Measurements from ENCODE around the gene HPSE2. TPM values are rescaled to one million over a fixed set of nuclear protein-coding genes. Genes with fewer than 3 reads are reported as not detected.

Gene HPSE2
- total RNA-seq, 1 donor from 2014 or later, result not detected

DNA sequence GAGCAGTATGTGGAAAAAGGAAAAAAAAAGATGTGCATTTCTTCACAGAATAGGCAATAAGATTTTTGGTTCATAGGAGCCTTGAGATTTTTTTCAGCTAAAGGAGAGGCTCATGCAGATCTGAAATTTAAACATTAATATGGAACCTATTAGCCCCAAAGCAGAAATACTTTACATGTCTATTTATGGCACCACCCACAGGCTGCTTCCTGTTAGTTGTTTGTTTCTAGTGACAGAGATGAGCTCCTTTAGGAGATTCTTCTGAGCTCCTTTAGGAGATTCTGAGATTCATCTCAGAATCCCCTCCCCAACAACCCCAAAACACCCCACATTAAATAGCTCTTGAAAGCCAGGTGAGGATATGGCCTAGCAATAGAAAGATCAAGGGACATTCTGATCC, 761.0 kb downstream of the HPSE2 start:
- TF ChIP-seq CTCF (IDR thresholded peaks at IDR 0.05), result no peak
- intact Hi-C loops (cut with DNase I), result no loop called here
- Histone ChIP-seq H3K4me1 (no peaks in the 10 kb centered on the region), H3K9me3 (no peaks in the 10 kb centered on the region), H3K36me3 (no peaks in the 10 kb centered on the region), H3K4me3 (no peak overlapping the region), H3K27ac (no peak overlapping the region), H3K27me3 (no peaks in the 10 kb centered on the region)
- DNase-seq (ENCODE audit: low spot score in 2 of 2), result no peak

DNA sequence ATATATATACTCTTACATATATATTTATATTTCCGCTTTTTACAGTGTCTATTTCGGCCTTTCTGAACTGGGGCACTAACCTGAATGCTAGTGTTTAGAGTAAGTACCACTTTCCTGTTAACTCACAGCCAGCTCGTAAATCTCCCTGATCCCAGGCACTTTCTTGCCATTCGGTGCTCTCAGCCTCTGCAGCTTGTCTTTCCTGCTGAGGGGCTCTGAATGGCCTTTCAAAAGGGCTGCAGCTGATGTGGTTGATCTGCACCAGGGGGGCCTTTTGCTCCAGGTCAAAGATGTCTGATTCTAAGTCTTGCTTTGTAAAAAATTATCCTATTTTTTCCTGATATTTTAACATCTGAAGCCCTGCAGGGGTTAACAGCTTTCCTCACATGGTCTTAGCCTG, 763.5 kb downstream of the HPSE2 start:
- intact Hi-C loops (cut with DNase I), result no loop called here
- no peak for DNase-seq (ENCODE audit: low spot score in 2 of 2)

DNA sequence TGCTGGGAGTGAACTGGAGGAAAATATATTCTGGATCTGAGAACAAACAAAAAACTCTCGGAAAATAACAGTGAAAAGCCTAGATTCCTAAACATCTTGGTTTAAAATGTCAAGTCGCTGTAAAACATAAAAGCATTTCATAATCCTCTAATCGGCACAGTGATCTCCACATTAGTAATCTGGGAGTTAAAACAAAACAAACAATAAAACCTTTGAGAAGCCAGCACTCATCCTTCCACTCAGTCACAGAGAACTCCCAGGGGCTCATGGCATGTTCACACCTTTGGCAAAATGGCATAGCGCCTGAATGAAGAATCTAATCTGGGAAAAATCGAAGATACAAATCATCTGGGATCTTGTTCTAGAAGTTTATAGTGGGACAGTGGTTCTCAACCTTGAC, 764.8 kb downstream of the HPSE2 start:
- no peaks in the 10 kb centered on the region for H3K27me3 ChIP-seq
- intact Hi-C loops (cut with DNase I), result no loop called here
- TF ChIP-seq CTCF (IDR thresholded peaks at IDR 0.05), result no peak

More for the DNA sequence above, 763.5 kb downstream of the HPSE2 start:
- no peak overlapping the region for H3K27ac ChIP-seq
- no peaks in the 10 kb centered on the region for H3K9me3 ChIP-seq
- no peaks in the 10 kb centered on the region for H3K27me3 ChIP-seq
- no peaks in the 10 kb centered on the region for H3K36me3 ChIP-seq
- H3K4me3 ChIP-seq, result no peak overlapping the region
- no peak for TF ChIP-seq CTCF (IDR thresholded peaks at IDR 0.05)
- peaks cover 0 to 3% of the 10 kb centered on the region in 2 donors for H3K4me1 ChIP-seq

DNA sequence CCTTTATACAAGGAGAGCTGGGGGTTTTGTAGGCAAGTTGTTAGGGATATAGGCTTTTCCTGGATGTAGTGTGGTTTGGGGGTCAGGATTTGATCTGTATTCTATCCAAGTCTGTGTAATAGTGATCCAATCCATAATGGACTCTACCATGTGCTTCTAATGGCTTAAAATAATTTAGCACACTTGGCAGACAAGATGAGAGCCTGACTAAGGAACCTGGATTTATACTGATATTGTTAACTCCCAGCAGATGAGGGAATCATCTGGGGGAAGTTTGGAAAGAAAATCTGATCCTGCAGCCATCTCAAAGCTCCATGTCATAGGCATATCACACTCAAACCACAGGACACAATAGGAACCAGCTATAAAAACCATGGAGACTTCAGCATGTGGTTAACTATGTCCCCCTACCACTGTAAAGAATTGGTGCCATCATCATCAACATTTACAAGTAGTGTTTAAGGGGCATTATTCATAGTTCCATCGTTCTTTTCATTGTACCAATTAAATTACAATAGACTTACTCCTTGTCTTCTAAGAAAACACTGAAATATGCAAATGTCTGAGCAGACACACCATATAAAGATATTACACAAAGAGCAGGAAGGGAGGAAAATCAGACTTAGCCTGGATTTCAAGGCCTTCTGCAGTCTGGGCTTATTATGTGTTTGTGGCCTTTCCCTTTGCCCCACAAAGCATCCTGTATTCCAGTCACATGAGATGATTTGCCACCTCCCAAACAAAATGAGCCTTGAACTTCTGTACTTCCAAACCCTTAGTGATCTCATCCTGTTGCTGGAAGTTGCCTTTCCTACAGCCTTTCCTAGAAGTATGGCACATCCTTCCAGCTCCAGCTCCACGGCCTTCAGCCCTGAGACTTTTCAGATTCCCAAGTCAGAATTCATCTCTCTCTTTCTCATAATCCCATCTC, 766.4 kb downstream of the HPSE2 start:
- H3K4me1 ChIP-seq, result peaks cover 0 to 3% of the 10 kb centered on the region in 2 donors
- no peaks in the 10 kb centered on the region for H3K27me3 ChIP-seq
- intact Hi-C loops (cut with DNase I), result no loop called here
- H3K4me3 ChIP-seq, result no peak overlapping the region
- no peak for DNase-seq (ENCODE audit: low spot score in 2 of 2)
- H3K27ac ChIP-seq, result no peak overlapping the region
- no peaks in the 10 kb centered on the region for H3K36me3 ChIP-seq
- no peak for TF ChIP-seq CTCF (IDR thresholded peaks at IDR 0.05)
- no peaks in the 10 kb centered on the region for H3K9me3 ChIP-seq

More for the DNA sequence above, 764.8 kb downstream of the HPSE2 start:
- DNase-seq (ENCODE audit: low spot score in 2 of 2), result no peak
- Histone ChIP-seq H3K9me3 (no peaks in the 10 kb centered on the region), H3K27ac (no peak overlapping the region), H3K4me3 (no peak overlapping the region), H3K4me1 (peaks cover 0 to 3% of the 10 kb centered on the region in 2 donors), H3K36me3 (no peaks in the 10 kb centered on the region)

DNA sequence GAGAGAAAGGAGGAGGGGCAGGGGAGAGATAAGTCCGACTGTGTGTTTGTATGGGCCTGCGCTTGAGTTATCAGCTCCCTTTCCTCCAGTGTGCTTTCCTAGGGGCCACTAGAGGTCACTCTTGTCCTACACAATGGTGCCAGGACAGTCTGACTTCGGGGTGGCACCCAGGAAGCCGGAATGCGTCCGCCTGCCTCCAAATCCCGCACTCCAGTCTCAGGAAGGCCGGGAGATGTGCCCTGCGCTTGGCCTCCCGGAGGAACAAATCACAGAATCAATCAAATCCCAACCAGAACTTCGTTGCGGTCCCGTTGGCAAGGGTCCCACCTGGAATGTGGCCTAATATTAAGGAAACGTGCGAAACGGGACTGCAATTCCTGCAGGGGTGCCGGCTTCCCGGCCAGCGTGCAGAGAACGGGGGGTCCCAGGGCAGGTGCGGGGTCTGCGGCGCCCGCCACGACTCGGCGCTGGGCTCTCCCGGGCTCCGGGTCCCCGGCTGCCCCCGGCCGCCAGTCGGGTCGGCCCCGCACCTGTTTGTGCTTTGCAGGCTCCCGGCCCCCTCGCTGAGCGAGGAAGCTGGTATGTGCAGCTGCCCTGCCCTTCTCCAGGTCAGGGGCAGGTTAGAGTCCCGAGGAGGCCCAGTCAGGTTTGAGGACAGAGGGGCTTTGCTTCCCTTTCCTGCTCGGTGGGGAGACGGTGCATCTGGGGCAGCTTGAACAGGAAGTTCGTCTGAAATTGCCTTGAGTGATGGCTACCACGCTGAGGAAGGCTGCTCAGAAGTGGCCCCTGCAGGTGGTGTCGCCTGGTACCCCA, 767.9 kb downstream of the HPSE2 start:
- H3K27ac ChIP-seq, result no peak overlapping the region
- no peaks in the 10 kb centered on the region for H3K27me3 ChIP-seq
- H3K9me3 ChIP-seq, result no peaks in the 10 kb centered on the region
- intact Hi-C loops (cut with DNase I), result loop anchor here (1.0 to 2.0 kb wide), 2 partner anchors 705 to 779 kb away; no protein-coding TSS in a partner anchor
- TF ChIP-seq CTCF (IDR thresholded peaks at IDR 0.05), result peak; percentile 76 to 88 (median 78)
- DNase-seq (ENCODE audit: low spot score in 2 of 2), result peak in 1 of 2 donors; percentile 87
- H3K4me1 ChIP-seq, result peaks cover 0 to 3% of the 10 kb centered on the region in 2 donors
- no peaks in the 10 kb centered on the region for H3K36me3 ChIP-seq
- H3K4me3 ChIP-seq, result peak overlapping the region; percentile 59 to 68
